Lower lobe of right lung (tissue), 2 donors: ENCODE data around the gene BMS1. TPM values are rescaled to one million over a fixed set of nuclear protein-coding genes. Genes with fewer than 3 reads are reported as not detected.

ENCODE experiments used
- ATAC-seq, 2 donors: fragments of 200-7000 bp; cut with Tn5 transposase; one replicate each; pipeline ENCODE4 v1.9.1; 2020 to 2022; ENCODE audit warnings: mild to moderate bottlenecking in 2 of 2, moderate library complexity in 2 of 2
- DNase-seq: peaks from one replicate; pipeline ENCODE4 v3.0.0-alpha.2; 2020
- H3K27ac ChIP-seq: fragments of 200-600 bp; one replicate; pipeline ENCODE4 v1.8.0; 2022
- H3K27me3 ChIP-seq: fragments of 200-600 bp; one replicate; pipeline ENCODE4 v1.8.0; 2022; ENCODE audit warnings: low read depth
- H3K36me3 ChIP-seq: fragments of 200-600 bp; one replicate; pipeline ENCODE4 v1.8.0; 2022; ENCODE audit warnings: mild to moderate bottlenecking
- H3K4me1 ChIP-seq: fragments of 200-600 bp; one replicate; pipeline ENCODE4 v1.8.0; 2022
- H3K4me3 ChIP-seq: fragments of 200-600 bp; one replicate; pipeline ENCODE4 v1.8.0; 2022; ENCODE audit warnings: mild to moderate bottlenecking
- H3K9me3 ChIP-seq: fragments of 200-600 bp; one replicate; pipeline ENCODE4 v1.8.0; 2022
- CTCF ChIP-seq: fragments of 200-600 bp; IDR thresholded peaks from one replicate; pipeline ENCODE4 v1.8.0; 2022; ENCODE audit warnings: antibody characterized with exemption, mild to moderate bottlenecking
- intact Hi-C: fragments of 100-400 bp; cut with DNase I; formaldehyde crosslinking; loops from one replicate; pipeline ENCODE4 v1.11.0; 2022
- total RNA-seq: library from RNA; stranded (reverse); fragmentation: NEBNext Ultra II Directional; extraction: Animal tissue kit (Norgen Biotek cat#: 25700); gene quantifications from one replicate; pipeline ENCODE4 v1.2.1, GENCODE V29; 2021
- donor health status: DM: no; HTN: yes; CAD: no; lungs with severe emphysema.

BMS1 gene
- total RNA-seq, 1 donor from 2014 or later = 12.5 TPM

DNA sequence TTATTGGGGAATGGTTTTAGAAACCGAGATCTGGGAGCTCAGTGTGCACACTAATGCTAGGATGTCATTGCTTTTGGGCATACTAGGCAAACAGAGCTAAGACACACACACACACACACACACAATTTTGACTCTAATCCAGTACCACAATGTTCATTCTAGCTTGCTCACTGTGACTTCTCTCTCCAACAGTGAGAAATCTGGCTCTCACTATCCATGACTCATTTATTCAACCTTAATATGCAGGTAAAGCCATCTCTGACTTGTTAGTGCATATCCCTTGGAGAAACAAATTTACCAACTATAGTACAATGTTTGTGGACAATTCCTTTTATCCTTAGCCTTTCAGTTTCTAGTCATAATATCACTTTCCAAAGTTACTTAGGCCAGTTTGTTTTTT, 5.9 kb upstream of the BMS1 start:
- no peaks in the 10 kb centered on the region for H3K4me1 ChIP-seq

DNA sequence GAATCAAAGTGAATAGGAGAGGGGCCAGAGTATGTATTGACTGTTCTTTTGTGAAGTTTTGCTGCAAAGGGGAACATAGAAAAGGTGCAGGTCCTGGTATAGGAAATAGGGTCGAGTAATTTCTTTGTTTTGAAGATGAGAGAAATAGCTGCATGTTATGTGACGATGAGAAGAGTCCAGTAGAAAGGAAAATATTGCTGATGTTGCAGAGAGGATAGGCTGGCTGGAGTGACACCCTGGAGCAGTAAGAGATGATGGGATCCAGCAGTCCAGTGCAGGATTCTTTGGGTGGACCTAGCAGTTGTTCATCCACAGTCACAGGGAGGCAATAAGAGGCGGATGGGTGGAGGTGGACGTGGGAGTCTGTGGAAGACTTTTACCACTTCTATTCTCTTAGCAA, 2.1 kb upstream of the BMS1 start:
- no peaks in the 10 kb centered on the region for H3K9me3 ChIP-seq
- no peak overlapping the region for H3K27ac ChIP-seq
- DNase-seq (no peak), ATAC-seq (no peak)
- H3K36me3 ChIP-seq = peaks cover 13% of the 10 kb centered on the region
- no peak overlapping the region for H3K4me3 ChIP-seq
- peaks cover 11% of the 10 kb centered on the region for H3K4me1 ChIP-seq
- no peak for TF ChIP-seq CTCF
- peaks cover 5% of the 10 kb centered on the region for H3K27me3 ChIP-seq
- intact Hi-C loops = no loop called here

More for the DNA sequence above, 5.9 kb upstream of the BMS1 start:
- Histone ChIP-seq H3K4me3 (no peak overlapping the region), H3K36me3 (no peaks in the 10 kb centered on the region), H3K9me3 (no peaks in the 10 kb centered on the region), H3K27me3 (peaks cover 7% of the 10 kb centered on the region), H3K27ac (no peak overlapping the region)
- intact Hi-C loops = no loop called here
- DNase-seq = no peak
- ATAC-seq = no peak
- no peak for TF ChIP-seq CTCF

GRCh38 chr10:42781893-42782445, 626 bp upstream of the BMS1 start:
- no peak for DNase-seq

DNA sequence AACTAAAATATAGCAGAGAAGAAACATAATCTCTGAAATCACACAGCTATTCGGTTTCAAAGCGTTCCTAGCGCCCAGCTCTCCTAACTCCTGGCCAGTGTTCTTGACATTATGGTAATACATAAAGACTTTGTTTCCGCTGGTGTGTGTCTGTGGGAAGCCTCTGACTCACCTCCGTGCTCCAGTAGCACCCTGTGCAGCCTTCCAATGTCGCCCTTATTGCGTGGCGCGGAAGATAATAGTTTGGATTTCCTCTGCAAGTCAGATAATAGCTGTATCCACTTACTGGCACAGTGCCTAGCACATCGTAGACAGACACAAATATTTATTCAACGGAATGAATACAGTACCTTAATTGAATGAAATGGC, 570 bp downstream of the BMS1 start:
- DNase-seq (no peak), ATAC-seq (peak; percentile 12 to 35)
- Histone ChIP-seq H3K9me3 (no peaks in the 10 kb centered on the region), H3K27ac (peak overlapping the region; percentile 96), H3K27me3 (no peaks in the 10 kb centered on the region), H3K4me1 (peaks cover 11% of the 10 kb centered on the region), H3K36me3 (peaks cover 39% of the 10 kb centered on the region), H3K4me3 (peak overlapping the region; percentile 83)
- intact Hi-C loops = no loop called here
- no peak for TF ChIP-seq CTCF

More at GRCh38 chr10:42781893-42782445, 626 bp upstream of the BMS1 start:
- intact Hi-C loops = no loop called here
- Histone ChIP-seq H3K4me1 (peaks cover 11% of the 10 kb centered on the region), H3K36me3 (peaks cover 28% of the 10 kb centered on the region), H3K4me3 (peak overlapping the region; percentile 83), H3K27ac (peak overlapping the region; percentile 96), H3K27me3 (no peaks in the 10 kb centered on the region), H3K9me3 (no peaks in the 10 kb centered on the region)
- peak; percentile 4 to 26 for ATAC-seq
- TF ChIP-seq CTCF = no peak

- no peak for TF ChIP-seq CTCF
- Histone ChIP-seq H3K4me3 (no peak overlapping the region), H3K4me1 (peaks cover 11% of the 10 kb centered on the region), H3K9me3 (no peaks in the 10 kb centered on the region), H3K36me3 (peaks cover 65% of the 10 kb centered on the region), H3K27me3 (no peaks in the 10 kb centered on the region), H3K27ac (no peak overlapping the region)
- intact Hi-C loops = no loop called here
- ATAC-seq = no peak
- no peak for DNase-seq
Observed at GRCh38 chr10:42785759-42786158, 3.2 kb downstream of the BMS1 start.
